ENCODE data around the gene IQCH.

IQCH gene

GRCh38 chr15:67372986-67373675, 118.5 kb downstream of the IQCH start:
- no peak for TF ChIP-seq CTCF (conservative IDR thresholded peaks at IDR 0.05)
- no peak overlapping the region for H3K27ac ChIP-seq

GRCh38 chr15:67373971-67374370, 119.4 kb downstream of the IQCH start:
- no peak overlapping the region for H3K27ac ChIP-seq
- no peak for TF ChIP-seq CTCF (conservative IDR thresholded peaks at IDR 0.05)

- TF ChIP-seq CTCF (conservative IDR thresholded peaks at IDR 0.05): no peak
- H3K27ac ChIP-seq: no peak overlapping the region
Measured at GRCh38 chr15:67379530-67379929, 124.9 kb downstream of the IQCH start.

- no peak for TF ChIP-seq CTCF (conservative IDR thresholded peaks at IDR 0.05)
- H3K27ac ChIP-seq: no peak overlapping the region
Measured at GRCh38 chr15:67380921-67381320, 126.3 kb downstream of the IQCH start.

- H3K27ac ChIP-seq: no peak overlapping the region
- no peak for TF ChIP-seq CTCF (conservative IDR thresholded peaks at IDR 0.05)
Measured at GRCh38 chr15:67381416-67382045, 126.9 kb downstream of the IQCH start.

- no peak overlapping the region for H3K27ac ChIP-seq
- TF ChIP-seq CTCF (conservative IDR thresholded peaks at IDR 0.05): no peak
Measured at GRCh38 chr15:67382723-67383122, 128.1 kb downstream of the IQCH start.

- H3K27ac ChIP-seq: no peak overlapping the region
- peak; percentile 68 for TF ChIP-seq CTCF (conservative IDR thresholded peaks at IDR 0.05)
Measured at GRCh38 chr15:67383899-67384298, 129.3 kb downstream of the IQCH start.
